Adrenal gland (tissue), 12 donors: Measurements from ENCODE around the gene PRPS1. TPM values are rescaled to one million over a fixed set of nuclear protein-coding genes. Genes with fewer than 3 reads are reported as not detected.

Experiments
- DNase-seq, 7 donors: peaks; one replicate each; pipeline ENCODE4 v3.0.0-alpha.2; 2019 to 2020
- H3K27ac ChIP-seq, 5 donors: fragments of 200-600 bp; sonication (generic) in 4 of 5; 1 replicate in 3 of 5; 2 replicates in 2 of 5; pipeline versions ENCODE4 v1.5.1 to v1.8.0; 2016 to 2020; ENCODE audit warnings: mild to moderate bottlenecking in 1 of 5
- H3K27me3 ChIP-seq: fragments of 200-600 bp; 2 replicates; pipeline ENCODE4 v1.8.0; 2021
- H3K36me3 ChIP-seq, 2 donors: fragments of 200-600 bp; replicated peaks in 1 of 2; 1 replicate in 1 of 2; 2 replicates in 1 of 2; pipeline versions ENCODE4 v1.5.1 to v1.8.0; 2018 to 2022
- H3K4me1 ChIP-seq, 2 donors: fragments of 200-600 bp; replicated peaks in 1 of 2; 1 replicate in 1 of 2; 2 replicates in 1 of 2; pipeline versions ENCODE4 v1.5.1 to v1.8.0; 2018 to 2021
- H3K4me3 ChIP-seq, 4 donors: fragments of 200-600 bp; sonication (generic) in 3 of 4; one replicate each; pipeline ENCODE4 v1.5.1; 2016 to 2018
- H3K9me3 ChIP-seq, 3 donors: fragments of 200-600 bp; sonication (generic) in 1 of 3; replicated peaks in 1 of 3; 1 replicate in 2 of 3; 2 replicates in 1 of 3; pipeline versions ENCODE4 v1.5.1 to v1.8.0; 2016 to 2021
- CTCF ChIP-seq, 6 experiments: fragments of 450-650 bp in 4 of 6; fragments of 200-600 bp in 2 of 6; sonication (generic) in 1 of 6; IDR thresholded peaks; 1 replicate in 5 of 6; 2 replicates in 1 of 6; pipeline versions ENCODE4 v1.5.1 to v1.8.0; 2016 to 2021; ENCODE audit warnings: antibody characterized with exemption in 6 of 6, mild to moderate bottlenecking in 2 of 6, moderate library complexity in 1 of 6
- POLR2A ChIP-seq, 2 donors: fragments of 450-650 bp; IDR thresholded peaks; one replicate each; pipeline ENCODE4 v1.6.1; 2017; ENCODE audit warnings: antibody characterized with exemption in 2 of 2, mild to moderate bottlenecking in 2 of 2, moderate library complexity in 1 of 2
- WGBS, 4 donors: extraction: QIAGEN DNeasy Blood & Tissue Kit in 2 of 4; methylation state at CpG; one replicate each; pipeline versions ENCODE4 v1.1.5 to v1.1.7; 2013 to 2017; 5-methylcytosine and 5-hydroxymethylcytosine counted together
- intact Hi-C, 2 donors: fragments of 100-400 bp; cut with DNase I; formaldehyde crosslinking; loops; one replicate each; pipeline versions ENCODE4 v1.14.1 to v1.15.0; 2022 to 2023
- polyA plus RNA-seq, 3 donors: library from polyadenylated mRNA; stranded (reverse); fragments of 200-250 nt in 2 of 3; fragments of 350-450 nt in 1 of 3; fragmentation: Illumina TruSeq in 1 of 3; extraction: RNeasy Lipid Tissue Mini Kit (QIAGEN cat#74804) in 1 of 3; gene quantifications; one replicate each; pipeline ENCODE4 v1.2.3, GENCODE V29; 2013 to 2014
- total RNA-seq, 9 donors: library from RNA; depleted of rRNA in 4 of 9; stranded (reverse); fragments of >200 nt in 4 of 9; fragments of 120-200 nt in 1 of 9; fragmentation: NEBNext Ultra II Directional in 1 of 9; extraction: Animal tissue kit (Norgen Biotek cat#: 25700) in 1 of 9; gene quantifications; one replicate each; pipeline versions ENCODE4 v1.1.0 to v1.2.4, GENCODE V29; 2013 to 2023
- donor health status: healthy with polysubstance abuse.
- donor health status: Bipolar disorder and iron deficiency.
- donor health status: DM: yes; HTN: yes; CAD: no.
- donor health status: DM: no; HTN: no; CAD: no.
- donor health status: DM: no; HTN: no; CAD: no.
- donor health status: DM: yes; HTN: yes; CAD: no.

PRPS1 gene
- total and polyA plus RNA-seq, 12 donors, result 8.9 to 78.3 (median 33.3) TPM

GRCh38 chrX:107678957-107679740 is 50.8 kb downstream of the PRPS1 start:
- no peak for TF ChIP-seq POLR2A (IDR thresholded peaks at IDR 0.05)
- no peak for TF ChIP-seq CTCF (IDR thresholded peaks at IDR 0.05)
- no peaks in the 10 kb centered on the region for H3K36me3 ChIP-seq
- H3K27me3 ChIP-seq, result no peaks in the 10 kb centered on the region
- peak overlapping the region in 3 of 5 donors; percentile 3 to 96 (median 77) for H3K27ac ChIP-seq
- intact Hi-C loops, result loop anchor here (5.0 to 10.0 kb wide), 2 partner anchors 38 to 96 kb away; partner anchors contain the start of genes NCBP2L (in 1 of the 2) and TSC22D3 (in 1 of the 2)
- 67 to 83% (median 73%) methylated on average over 4 to 8 of the region's 8 CpGs for WGBS, 4 donors
- peak in 6 of 7 donors; percentile 56 to 87 (median 62) for DNase-seq
- H3K4me3 ChIP-seq, result no peak overlapping the region
- H3K4me1 ChIP-seq, result peaks cover 10 to 32% of the 10 kb centered on the region in 2 donors
- no peaks in the 10 kb centered on the region for H3K9me3 ChIP-seq

GRCh38 chrX:107682256-107682655 is 53.9 kb downstream of the PRPS1 start:
- intact Hi-C loops, result no loop called here
- H3K27ac ChIP-seq, result peak overlapping the region in 2 of 5 donors; percentile 64 to 80
- H3K27me3 ChIP-seq, result no peaks in the 10 kb centered on the region

GRCh38 chrX:107683124-107683895 is 55.0 kb downstream of the PRPS1 start:
- Histone ChIP-seq H3K9me3 (no peaks in the 10 kb centered on the region), H3K4me1 (peaks cover 10 to 30% of the 10 kb centered on the region in 2 donors), H3K4me3 (no peak overlapping the region), H3K27me3 (no peaks in the 10 kb centered on the region), H3K27ac (peak overlapping the region; percentile 6 to 80 (median 39)), H3K36me3 (no peaks in the 10 kb centered on the region)
- peak; percentile 38 to 78 (median 57) for DNase-seq
- intact Hi-C loops, result no loop called here
- TF ChIP-seq POLR2A (IDR thresholded peaks at IDR 0.05) (no peak), CTCF (IDR thresholded peaks at IDR 0.05) (no peak)
- WGBS, 4 donors, result 3 to 43% (median 21%) methylated on average over 4 of the region's 4 CpGs

More at GRCh38 chrX:107682256-107682655, 53.9 kb downstream of the PRPS1 start:
- Histone ChIP-seq H3K4me1 (peaks cover 10 to 36% of the 10 kb centered on the region in 2 donors), H3K9me3 (no peaks in the 10 kb centered on the region), H3K36me3 (no peaks in the 10 kb centered on the region), H3K4me3 (no peak overlapping the region)
- 78 to 100% (median 87%) methylated on average over 3 of the region's 3 CpGs for WGBS, 4 donors
- DNase-seq, result no peak
- TF ChIP-seq CTCF (IDR thresholded peaks at IDR 0.05) (no peak), POLR2A (IDR thresholded peaks at IDR 0.05) (no peak)

GRCh38 chrX:107683931-107684330 is 55.6 kb downstream of the PRPS1 start:
- Histone ChIP-seq H3K27ac (peak overlapping the region; percentile 25 to 80 (median 39)), H3K4me1 (peaks cover 10 to 30% of the 10 kb centered on the region in 2 donors), H3K9me3 (no peaks in the 10 kb centered on the region), H3K4me3 (no peak overlapping the region), H3K27me3 (no peaks in the 10 kb centered on the region), H3K36me3 (no peaks in the 10 kb centered on the region)
- DNase-seq, result no peak
- 50 to 76% (median 62%) methylated on average over 3 of the region's 3 CpGs for WGBS, 4 donors
- intact Hi-C loops, result no loop called here
- TF ChIP-seq CTCF (IDR thresholded peaks at IDR 0.05), result no peak
- TF ChIP-seq POLR2A (IDR thresholded peaks at IDR 0.05), result no peak
